ENCODE results near the gene MYPOP. TPM values are rescaled to one million over a fixed set of nuclear protein-coding genes. Genes with fewer than 3 reads are reported as not detected.

The MYPOP gene, protein sequence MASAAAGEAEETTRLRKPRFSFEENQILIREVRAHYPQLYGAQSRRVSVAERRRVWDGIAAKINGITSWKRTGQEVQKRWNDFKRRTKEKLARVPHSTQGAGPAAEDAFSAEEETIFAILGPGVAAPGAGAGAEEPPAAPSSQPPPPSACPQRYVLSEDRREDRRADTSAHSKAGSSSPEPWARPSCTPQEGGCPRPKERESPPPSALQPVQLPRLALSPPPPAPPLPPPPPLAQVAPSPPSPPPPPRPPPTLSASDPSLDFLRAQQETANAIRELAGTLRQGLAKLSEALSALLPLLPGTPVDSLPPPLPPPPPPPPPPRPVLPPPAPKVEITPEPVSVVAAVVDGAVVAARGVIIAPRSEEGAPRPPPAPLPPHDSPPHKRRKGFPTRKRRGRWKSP
- total RNA-seq: 1.9 TPM

DNA sequence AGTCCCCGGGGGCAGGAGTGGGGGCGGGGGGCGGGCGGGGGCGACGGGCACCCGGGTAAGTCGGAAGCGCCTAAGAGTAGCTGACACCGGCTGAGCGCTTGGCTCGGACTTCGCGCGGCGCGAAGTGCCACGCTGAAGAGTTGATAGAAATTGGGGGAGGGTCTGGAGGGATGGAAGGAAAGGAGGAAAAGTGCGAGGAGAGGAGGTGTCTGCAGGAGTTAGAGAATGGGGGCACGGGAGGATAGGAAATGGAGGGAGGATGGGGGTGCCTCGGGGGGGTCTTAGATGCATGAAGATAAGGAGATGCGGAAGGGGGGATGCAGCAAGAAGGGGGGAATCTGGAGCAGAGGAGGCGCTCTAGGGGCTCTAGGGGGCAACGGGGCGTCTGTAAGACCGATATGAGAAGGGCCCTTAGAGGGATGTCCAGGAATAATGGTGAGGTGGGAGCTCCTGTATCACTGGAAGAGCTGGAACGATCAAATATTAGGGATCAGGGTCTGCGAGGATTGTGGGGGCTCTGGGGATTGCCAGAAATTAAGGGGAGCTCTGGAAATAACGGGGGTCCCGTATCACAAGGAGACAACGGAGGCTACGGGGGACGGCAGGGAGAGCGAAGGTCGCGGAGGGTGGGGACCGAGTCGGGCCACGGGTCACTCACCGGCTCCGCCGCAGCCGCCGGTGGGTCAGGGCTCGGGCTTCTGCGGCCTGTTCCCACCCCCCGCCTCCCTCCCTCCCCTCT is at the start of gene MYPOP:
Gene MYPOP (minus strand): TSS at position 702 of the 739 bp plus-strand sequence. CDS start 840 bp downstream, outside the sequence.

DNA sequence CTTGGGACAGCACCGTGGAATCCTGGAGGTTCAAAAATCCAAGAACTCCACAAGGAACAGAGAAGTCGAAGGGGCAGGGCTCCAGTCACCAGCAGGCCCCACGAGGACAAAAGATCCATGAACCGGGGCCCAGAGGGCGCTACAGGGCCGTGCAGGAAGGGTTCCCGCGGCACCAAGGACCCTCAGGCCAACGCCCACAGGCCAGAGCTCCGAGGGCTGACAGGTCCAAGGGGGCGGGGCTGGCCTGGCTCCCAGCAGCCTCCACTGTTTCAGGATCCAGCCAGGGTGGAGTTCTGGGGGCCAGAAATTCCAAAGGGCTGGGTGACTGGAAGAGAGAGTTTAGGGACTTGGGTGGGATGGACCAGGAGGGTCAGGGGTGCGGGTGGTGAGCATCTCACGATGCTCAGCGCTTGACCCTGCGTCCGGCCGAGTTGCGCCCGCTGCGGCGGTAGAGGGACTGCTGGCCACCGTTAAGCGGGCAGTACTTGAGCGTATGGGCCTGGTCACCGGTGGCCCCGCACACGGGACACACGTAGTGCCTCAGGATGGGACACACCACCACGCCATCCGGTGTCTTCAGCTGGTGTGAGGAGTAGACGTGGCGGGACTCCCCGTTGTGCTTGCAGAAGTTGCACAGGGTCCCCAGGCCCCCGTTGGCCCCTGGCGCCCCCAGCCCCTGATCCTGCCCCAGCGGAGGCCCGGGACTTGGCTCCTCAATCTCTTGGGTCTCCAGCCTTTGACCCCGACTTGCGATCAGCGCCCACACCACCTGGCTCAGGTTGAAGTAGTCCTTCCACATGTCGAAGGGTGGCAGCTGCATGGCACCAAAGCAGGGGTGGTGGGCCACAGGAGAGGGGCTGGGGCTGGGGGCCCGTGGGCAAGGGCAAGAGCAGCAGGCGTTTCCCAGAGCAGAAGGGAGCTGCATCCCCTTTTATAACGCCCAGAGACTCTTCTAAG is 11.7 kb upstream of the MYPOP start, which contains the start of gene NANOS2:
Gene NANOS2 (minus strand): TSS at position 905 of the 957 bp plus-strand sequence. CDS start 85 bp downstream, at position 820.

DNA sequence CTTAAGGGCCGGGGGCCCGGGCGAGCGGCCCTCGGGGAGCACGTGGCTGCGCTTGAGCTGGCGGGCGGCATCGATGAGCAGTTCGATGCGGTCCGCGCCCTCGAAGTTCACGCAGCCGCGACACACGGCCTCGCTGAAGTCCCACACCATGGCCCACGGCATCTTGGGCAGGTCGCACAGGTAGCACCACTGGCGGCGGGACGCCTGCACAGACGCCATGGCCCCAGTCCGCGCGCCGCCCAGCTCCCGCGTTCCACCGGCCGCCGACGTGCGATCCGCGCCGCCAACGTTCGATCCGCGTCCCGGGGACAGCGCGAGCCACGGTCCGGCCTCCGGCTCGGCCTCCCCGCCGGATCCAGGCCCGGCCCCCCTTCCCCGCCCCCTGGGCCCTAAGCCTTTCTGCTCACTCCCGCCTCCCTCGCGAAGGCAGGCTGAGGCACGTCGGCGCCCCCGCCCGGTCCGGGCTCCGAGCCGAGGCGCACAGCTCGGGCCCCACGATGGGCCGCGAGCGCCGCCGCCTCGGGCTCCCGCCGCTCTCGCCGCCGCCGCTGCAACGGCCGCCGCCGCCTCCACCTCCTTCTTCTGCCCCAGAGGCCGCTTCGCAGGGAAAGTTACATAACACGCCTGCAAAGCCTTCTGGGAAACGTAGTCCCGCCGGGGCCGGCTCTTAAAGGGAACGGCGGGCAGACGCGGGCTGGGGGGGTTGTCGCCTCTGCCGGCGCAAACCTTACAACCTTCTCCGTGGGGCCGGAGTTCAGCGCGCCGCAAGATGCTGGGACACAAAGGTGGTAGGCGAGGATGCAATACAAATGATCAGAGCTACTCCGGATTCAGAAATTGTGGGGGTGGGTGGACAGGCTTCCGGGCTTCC is 16.6 kb downstream of the MYPOP start, which contains the start of gene IRF2BP1:
Gene IRF2BP1 (minus strand): TSS at position 586 of the 871 bp plus-strand sequence. CDS start 367 bp downstream, at position 219.

DNA sequence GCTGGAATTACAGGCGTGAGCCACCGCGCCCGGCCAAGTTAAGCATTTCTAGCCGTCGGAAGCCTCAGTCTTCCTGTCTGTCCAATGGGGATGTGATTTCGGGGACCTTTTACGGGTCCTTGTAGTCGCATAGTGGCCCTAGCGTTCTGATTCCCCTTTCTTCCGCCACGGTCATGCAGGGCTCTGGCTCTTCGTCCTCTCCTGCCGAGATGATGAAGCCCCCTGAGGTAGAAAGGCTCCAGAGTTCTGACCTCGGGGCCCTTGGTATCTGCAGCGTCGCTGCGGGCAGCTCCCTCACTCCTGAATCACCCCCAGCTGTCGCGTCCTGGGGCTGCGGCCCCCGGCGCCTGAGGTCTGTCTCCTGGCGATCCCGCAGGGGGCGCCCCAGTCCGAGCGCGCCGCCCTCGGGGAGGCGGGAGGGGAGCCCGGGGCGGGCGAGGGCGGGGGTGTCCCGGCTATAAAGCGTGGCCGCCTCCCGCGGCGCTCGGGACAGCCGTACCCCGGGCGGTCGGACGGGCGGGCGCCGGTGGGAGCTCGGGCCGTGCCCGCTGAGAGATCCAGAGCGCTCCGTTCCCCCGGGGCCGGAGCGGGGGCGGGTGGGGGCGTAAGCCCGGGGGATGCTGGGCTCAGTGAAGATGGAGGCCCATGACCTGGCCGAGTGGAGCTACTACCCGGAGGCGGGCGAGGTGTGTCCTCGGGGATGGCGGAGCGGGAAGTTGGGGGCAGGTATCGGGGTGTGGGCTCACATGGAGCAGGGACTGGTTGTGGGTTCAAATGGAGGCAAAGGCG is 38.4 kb downstream of the MYPOP start, which contains the start of gene FOXA3:
Gene FOXA3 (plus strand): TSS at position 487 of the 789 bp plus-strand sequence. CDS start 131 bp downstream, at position 618.

DNA sequence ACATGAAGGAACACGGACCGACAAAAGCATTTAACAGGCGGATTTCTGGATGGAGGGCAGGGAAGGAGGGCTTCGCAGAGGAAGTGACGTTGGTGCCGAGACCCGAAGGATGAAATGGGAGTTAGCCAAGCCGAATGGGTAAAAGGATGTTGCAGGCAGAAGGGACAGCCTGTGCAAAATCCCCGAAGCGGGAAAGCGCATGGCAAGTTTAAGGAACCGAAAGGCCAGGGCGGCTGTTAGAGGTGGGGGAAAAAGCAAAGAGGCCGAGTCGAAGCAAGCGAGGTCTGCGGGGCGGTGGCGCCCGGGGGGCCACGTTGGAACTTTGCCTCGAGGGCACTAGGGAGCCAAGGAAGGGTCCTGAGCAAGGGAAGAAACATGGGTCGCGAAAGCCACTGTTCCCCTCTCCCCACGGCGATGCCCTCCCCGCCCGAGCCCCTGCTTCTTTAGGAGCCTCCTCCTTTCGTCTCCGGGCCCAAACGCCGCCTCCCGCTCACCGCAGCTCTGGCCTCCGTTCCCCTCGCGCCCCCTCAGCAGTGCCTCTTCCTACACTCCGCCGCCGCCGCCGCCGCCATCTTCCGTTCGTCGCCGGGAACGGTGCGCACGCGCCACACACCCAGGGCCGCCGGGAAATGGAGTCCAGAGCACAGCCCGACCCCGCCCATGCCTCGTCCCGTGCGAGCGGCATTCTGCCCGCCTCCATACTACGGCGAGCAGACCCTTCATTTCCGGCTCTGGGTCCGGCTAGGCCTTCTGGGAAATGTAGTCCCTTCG is 39.7 kb downstream of the MYPOP start, which contains the start of gene SYMPK:
Gene SYMPK (minus strand): TSS at position 584 of the 771 bp plus-strand sequence. CDS start 8,652 bp downstream, outside the sequence.

Other genes starting within 250 kb of the MYPOP start
- 0.31 TPM for gene GIPR, start 234.4 kb downstream of the MYPOP start, total RNA-seq
- gene SNRPD2, start 210.7 kb downstream of the MYPOP start, total RNA-seq: 84.5 TPM
- gene QPCTL, start 209.9 kb downstream of the MYPOP start, total RNA-seq: 4.7 TPM
- gene FBXO46, start 171.7 kb downstream of the MYPOP start, total RNA-seq: 14.7 TPM
- not detected for gene MEIOSIN, start 169.2 kb downstream of the MYPOP start, total RNA-seq
- gene SIX5, start 133.4 kb downstream of the MYPOP start, total RNA-seq: 0.63 TPM
- 36.0 TPM for gene DMPK, start 120.1 kb downstream of the MYPOP start, total RNA-seq
- 85.8 TPM for gene DMWD, start 109.8 kb downstream of the MYPOP start, total RNA-seq
- 0.31 TPM for gene RSPH6A, start 87.3 kb downstream of the MYPOP start, total RNA-seq
- gene SYMPK, start 39.5 kb downstream of the MYPOP start, total RNA-seq: 33.5 TPM
- gene FOXA3, start 38.3 kb downstream of the MYPOP start, total RNA-seq: not detected
- gene IRF2BP1, start 16.5 kb downstream of the MYPOP start, total RNA-seq: 28.8 TPM
- not detected for gene NANOS2, start 12.2 kb upstream of the MYPOP start, total RNA-seq
- 28.2 TPM for gene NOVA2, start 71.3 kb upstream of the MYPOP start, total RNA-seq
- gene CCDC61, start 92.9 kb upstream of the MYPOP start, total RNA-seq: 4.4 TPM
- gene PGLYRP1, start 120.4 kb upstream of the MYPOP start, total RNA-seq: not detected
- gene IGFL4, start 138.4 kb upstream of the MYPOP start, total RNA-seq: 4.1 TPM
- gene IGFL3, start 222.1 kb upstream of the MYPOP start, total RNA-seq: not detected
- 2.2 TPM for gene IGFL2, start 245.6 kb upstream of the MYPOP start, total RNA-seq

Data from parietal lobe (tissue), 1 donor.